CD1c-positive myeloid dendritic cell (primary cell): ENCODE measurements around the gene LMO2.
"Not testable (repeated sequence)": the region's sequence is repeated elsewhere in the genome, so short reads cannot be mapped to it uniquely, and the experiment has no call there.

Experiments
- DNase-seq: peaks from one replicate; pipeline ENCODE4 v3.0.0-alpha.2; 2016; ENCODE audit errors: extremely low spot score

LMO2 gene

GRCh38 chr11:33891714-33892327, at the start of gene LMO2:
LMO2 (minus strand) TSS chr11:33892076; CDS start chr11:33869716, 22,360 bp downstream.
- DNase-seq: peak; percentile 62

DNA sequence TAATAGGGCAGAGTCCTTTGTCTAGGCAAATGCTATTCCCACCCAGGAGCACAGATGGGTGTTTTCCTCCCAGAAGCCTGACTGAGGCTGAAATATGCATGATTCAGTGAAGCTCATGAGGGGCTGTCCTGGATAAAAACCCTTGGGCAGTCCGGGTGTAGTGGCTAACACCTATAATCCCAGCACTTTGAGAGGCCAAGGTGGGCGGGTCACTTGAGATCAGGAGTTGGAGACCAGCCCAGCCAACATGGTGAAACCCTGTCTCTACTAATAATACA, 48.6 kb upstream of the LMO2 start:
- DNase-seq: no peak

- DNase-seq: peak; percentile 13
Measured at GRCh38 chr11:33936725-33937604, 45.1 kb upstream of the LMO2 start.

- no peak for DNase-seq
Measured at GRCh38 chr11:33935461-33936456, 43.9 kb upstream of the LMO2 start.

GRCh38 chr11:33935005-33935404, 43.1 kb upstream of the LMO2 start:
- no peak for DNase-seq

- peak; percentile 17 for DNase-seq
Measured at GRCh38 chr11:33934450-33934849, 42.6 kb upstream of the LMO2 start.

GRCh38 chr11:33933602-33934001, 41.7 kb upstream of the LMO2 start:
- no peak for DNase-seq

GRCh38 chr11:33932721-33933120, 40.8 kb upstream of the LMO2 start:
- DNase-seq: no peak

- not testable (repeated sequence) for DNase-seq
Measured at GRCh38 chr11:33931739-33932366, 40.0 kb upstream of the LMO2 start.

GRCh38 chr11:33931067-33931466, 39.2 kb upstream of the LMO2 start:
- DNase-seq: peak; percentile 7

GRCh38 chr11:33930317-33931021, 38.6 kb upstream of the LMO2 start:
- peak; percentile 91 for DNase-seq

- DNase-seq: no peak
Measured at GRCh38 chr11:33928564-33928963, 36.7 kb upstream of the LMO2 start.

DNA sequence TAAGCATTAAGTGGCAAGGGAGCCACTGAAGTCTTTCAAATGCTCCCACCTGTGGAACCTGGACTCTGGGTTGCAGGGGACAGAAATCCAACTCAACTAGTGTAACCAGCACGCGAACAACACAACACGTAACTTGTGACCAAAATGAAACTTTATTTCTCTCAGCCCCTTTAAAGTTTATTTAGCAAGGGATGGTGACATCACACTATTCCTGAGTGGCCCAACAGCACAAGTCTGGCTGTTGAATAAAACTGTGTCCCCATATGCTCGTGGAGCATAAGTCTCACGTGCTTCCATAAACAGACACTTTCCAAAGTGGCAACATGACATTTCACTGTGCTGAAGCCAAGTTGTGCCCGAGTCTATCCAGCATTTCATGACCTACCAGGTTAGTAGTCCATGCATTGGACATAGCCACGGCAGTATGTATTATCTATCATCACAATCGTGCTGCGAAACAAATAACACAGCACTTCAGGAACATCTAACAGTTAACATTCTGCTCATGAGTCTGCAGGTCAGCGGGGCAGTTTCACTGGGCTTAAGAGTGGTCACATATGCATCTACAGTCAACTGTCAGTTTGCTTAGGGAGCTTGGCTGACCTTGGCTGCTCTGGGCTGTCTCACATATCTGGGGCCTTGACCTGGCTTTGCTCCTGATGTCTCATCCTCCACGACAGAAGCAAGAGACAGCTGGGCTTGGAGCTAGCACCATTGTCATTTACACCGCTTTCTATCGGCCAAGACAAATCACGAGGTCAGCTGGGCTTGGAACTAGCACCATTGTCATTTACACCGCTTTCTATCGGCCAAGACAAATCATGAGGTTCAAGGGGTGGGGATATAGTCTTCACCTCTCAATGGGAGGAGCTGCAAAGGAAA, 35.0 kb upstream of the LMO2 start:
- no peak for DNase-seq

GRCh38 chr11:33924341-33924740, 32.5 kb upstream of the LMO2 start:
- no peak for DNase-seq

DNA sequence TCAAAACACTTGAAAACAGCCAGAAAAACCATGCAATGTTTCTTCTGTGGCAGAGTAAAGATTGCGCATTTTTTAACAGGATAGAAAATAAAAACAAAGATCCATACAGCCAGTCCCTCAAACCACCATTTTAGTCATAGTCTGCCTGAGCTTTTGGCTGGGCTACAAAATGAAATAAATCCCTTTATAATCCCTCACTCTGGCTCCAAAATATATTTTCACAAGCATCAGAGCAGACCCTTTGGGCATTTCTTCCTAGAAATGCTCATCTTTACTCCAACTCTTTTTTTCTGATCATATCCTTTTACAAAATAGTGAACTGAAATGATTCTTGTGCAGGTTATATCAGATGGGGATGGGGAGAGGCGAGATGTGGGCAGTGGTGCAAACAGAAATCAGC, 31.8 kb upstream of the LMO2 start:
- no peak for DNase-seq

DNA sequence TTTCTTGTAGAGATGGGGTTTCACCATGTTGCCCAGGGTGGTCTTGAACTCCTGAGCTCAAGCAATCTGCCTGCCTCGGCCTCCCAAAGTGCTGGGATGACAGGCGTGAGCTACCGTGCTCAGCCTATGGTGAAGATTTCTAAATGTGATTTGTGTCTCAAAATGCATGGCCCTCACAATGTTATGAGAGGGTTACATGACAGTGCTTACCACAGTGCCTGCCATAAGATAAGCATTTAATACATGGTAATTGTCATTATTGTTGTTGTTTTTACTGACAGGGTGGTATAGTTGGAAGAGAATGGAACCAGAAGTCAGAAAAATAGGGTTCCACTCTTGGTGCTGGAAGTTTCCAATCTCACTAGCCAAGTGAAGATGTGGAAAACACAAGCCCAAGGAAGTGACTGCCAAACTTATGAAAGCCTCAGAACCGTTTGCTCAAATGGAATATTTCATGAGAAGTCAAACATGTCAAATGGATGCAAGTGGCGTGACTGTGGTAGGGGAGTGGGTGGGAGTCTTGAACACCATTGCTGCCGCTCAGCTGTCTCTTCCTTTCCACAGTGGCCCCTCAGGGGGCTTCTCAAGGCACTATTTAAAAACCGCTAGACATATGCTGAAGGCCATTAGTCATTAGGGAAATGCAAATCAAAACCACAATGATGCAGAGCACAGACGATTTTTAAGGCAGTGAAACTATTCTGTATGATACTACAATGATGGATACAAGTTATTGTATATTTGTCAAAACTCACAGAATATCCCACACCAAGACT, 29.1 kb upstream of the LMO2 start:
- DNase-seq: peak; percentile 76

DNA sequence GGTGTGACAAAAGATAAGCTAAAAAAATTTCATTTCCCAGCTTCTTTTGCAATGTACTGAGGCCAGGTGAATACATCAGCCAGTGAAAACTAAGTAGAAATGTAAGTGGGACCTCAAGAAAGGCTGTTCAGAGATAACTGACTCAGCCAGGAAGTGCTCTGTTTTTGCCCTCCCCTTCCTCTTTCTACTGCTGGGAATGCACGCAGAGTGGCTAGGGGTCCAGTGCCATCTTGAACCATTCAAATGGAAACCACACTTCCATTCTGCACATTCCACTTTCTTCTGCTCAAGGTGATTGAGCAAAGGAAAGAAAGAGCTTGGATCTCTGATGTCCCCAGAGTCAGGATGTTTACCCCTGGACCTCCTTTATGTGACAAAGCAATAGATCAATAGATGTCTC, 27.8 kb upstream of the LMO2 start:
- peak; percentile 50 for DNase-seq

DNA sequence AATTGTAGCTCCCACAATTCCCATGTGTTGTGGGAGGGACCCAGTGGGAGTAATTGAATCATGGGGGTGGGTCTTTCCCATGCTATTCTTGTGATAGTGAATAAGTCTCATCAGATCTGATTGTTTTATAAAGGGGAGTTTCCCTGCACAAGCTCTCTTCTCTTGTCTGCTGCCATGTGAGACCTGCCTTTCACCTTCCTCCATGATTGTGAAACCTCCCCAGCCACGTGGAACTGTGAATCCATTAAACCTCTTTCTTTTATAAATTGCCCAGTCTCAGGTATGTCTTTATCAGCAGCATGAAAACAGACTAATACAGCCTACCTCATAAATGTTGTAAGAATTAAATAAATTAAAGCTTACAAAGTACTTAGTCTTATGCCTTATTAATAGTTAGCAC, 25.5 kb upstream of the LMO2 start:
- not testable (repeated sequence) for DNase-seq

- no peak for DNase-seq
Measured at GRCh38 chr11:33916736-33917135, 24.9 kb upstream of the LMO2 start.
